H54 (cell line): ENCODE results near the gene CHRNA4.
A peak's percentile ranks its signal among the peaks of the same experiment; 100 is the strongest.
"Not testable (repeated sequence)": the region's sequence is repeated elsewhere in the genome, so short reads cannot be mapped to it uniquely, and the experiment has no call there.

Source experiments
- DNase-seq: peaks from one replicate; pipeline ENCODE4 v3.0.0; 2011; ENCODE audit warnings: low spot score, mixed read lengths; ENCODE audit not compliant: insufficient read length
- FAIRE-seq: peaks from 3 replicates; lab custom pipeline; 2011; peaks lifted over from hg19 to GRCh38; lab: Jason Lieb, UNC
- POLR2A ChIP-seq: IDR thresholded peaks from 2 replicates; pipeline ENCODE4 v1.6.1; 2011; ENCODE audit warnings: low read depth, mild to moderate bottlenecking, low read length

CHRNA4 gene

GRCh38 chr20:63393566-63393965, 32.4 kb upstream of the CHRNA4 start:
- FAIRE-seq (no peak), DNase-seq (no peak)
- no peak for TF ChIP-seq POLR2A

- FAIRE-seq (no peak), DNase-seq (no peak)
- no peak for TF ChIP-seq POLR2A
Measured at GRCh38 chr20:63392465-63393365, 31.6 kb upstream of the CHRNA4 start.

- TF ChIP-seq POLR2A, result no peak
- DNase-seq, result no peak
- no peak for FAIRE-seq
Measured at GRCh38 chr20:63387917-63388316, 26.8 kb upstream of the CHRNA4 start.

- no peak for TF ChIP-seq POLR2A
- FAIRE-seq, result no peak
- no peak for DNase-seq
Measured at GRCh38 chr20:63387393-63387792, 26.2 kb upstream of the CHRNA4 start.

GRCh38 chr20:63386491-63386890, 25.3 kb upstream of the CHRNA4 start:
- FAIRE-seq (no peak), DNase-seq (no peak)
- TF ChIP-seq POLR2A, result no peak

- no peak for FAIRE-seq
- DNase-seq, result no peak
- TF ChIP-seq POLR2A, result no peak
Measured at GRCh38 chr20:63385819-63386218, 24.7 kb upstream of the CHRNA4 start.

- TF ChIP-seq POLR2A, result no peak
- DNase-seq, result no peak
- no peak for FAIRE-seq
Measured at GRCh38 chr20:63384336-63384735, 23.2 kb upstream of the CHRNA4 start.

GRCh38 chr20:63383556-63383955, 22.4 kb upstream of the CHRNA4 start:
- TF ChIP-seq POLR2A, result no peak
- no peak for FAIRE-seq
- DNase-seq, result no peak

GRCh38 chr20:63382551-63383300, 21.6 kb upstream of the CHRNA4 start:
- no peak for DNase-seq
- FAIRE-seq, result no peak
- no peak for TF ChIP-seq POLR2A

GRCh38 chr20:63381781-63382431, 20.8 kb upstream of the CHRNA4 start:
- DNase-seq (peak; percentile 64), FAIRE-seq (no peak)
- TF ChIP-seq POLR2A, result no peak

GRCh38 chr20:63380346-63380870, 19.3 kb upstream of the CHRNA4 start:
- FAIRE-seq, result no peak
- DNase-seq, result no peak
- TF ChIP-seq POLR2A, result no peak

- not testable (repeated sequence) for DNase-seq, FAIRE-seq
Measured at GRCh38 chr20:63379872-63380271, 18.7 kb upstream of the CHRNA4 start.

- no peak for TF ChIP-seq POLR2A
- FAIRE-seq, result no peak
- no peak for DNase-seq
Measured at GRCh38 chr20:63379296-63379695, 18.1 kb upstream of the CHRNA4 start.

GRCh38 chr20:63378626-63379025, 17.5 kb upstream of the CHRNA4 start:
- DNase-seq (no peak), FAIRE-seq (no peak)
- TF ChIP-seq POLR2A, result no peak
